NCI-H82 treated with DMSO at 0.1 percent for 48 hours (cell line): ENCODE results near the gene RBM39.

Experiments
- DNase-seq: peaks from one replicate; lab custom pipeline; 2025; ENCODE audit not compliant: unreplicated experiment; lab: John Stamatoyannopoulos, UW

Gene RBM39

GRCh38 chr20:35680452-35681183 lies 61.4 kb downstream of the RBM39 start:
- no peak for DNase-seq

DNA sequence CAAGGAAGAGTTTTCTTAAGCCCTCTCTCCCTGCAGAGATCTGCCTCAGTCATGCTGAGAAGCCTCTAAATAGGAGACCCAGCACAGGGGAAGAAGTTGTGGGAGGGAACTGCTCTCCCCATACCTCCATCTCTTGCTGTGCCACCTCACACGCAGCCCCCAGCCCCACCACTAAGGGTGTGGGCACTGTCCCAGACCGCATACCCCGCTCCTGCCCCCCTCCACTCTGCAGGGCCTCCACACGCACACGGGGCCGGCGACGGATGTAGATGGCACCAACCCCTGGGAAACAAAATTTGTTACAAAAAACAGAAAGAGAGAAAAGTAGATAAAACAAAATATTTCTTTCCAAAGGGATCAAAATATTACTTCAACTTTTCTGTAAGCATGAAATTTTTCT lies 67.1 kb downstream of the RBM39 start:
- DNase-seq, result no peak

DNA sequence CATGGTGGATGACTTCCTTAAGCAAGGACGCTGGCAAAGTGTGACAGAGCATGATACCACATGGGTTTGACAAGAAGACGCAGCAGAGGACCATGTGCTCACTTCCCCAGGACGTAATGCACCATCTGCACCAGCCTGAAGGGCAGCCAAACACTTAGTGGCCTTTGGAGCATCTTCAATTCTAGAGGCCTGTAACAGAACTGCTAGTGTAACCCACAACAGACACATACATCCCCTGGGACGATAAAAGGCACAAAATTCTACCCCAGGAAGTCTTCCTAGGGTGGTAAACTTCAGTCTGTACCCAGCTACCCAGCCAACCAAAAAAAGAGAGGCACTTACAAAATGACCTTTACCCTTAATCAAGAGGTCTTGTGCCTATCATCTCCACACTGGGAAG lies 68.2 kb downstream of the RBM39 start:
- no peak for DNase-seq

GRCh38 chr20:35669681-35670080 lies 72.4 kb downstream of the RBM39 start:
- no peak for DNase-seq

- no peak for DNase-seq
Observed at GRCh38 chr20:35669221-35669620, 72.8 kb downstream of the RBM39 start.

GRCh38 chr20:35665949-35666288 lies 76.1 kb downstream of the RBM39 start:
- no peak for DNase-seq

- DNase-seq, result peak; percentile 89
Observed at GRCh38 chr20:35664466-35665206, 77.4 kb downstream of the RBM39 start, which contains the start of the genes CPNE1 and RBM12. TSS of gene CPNE1 (minus strand) at chr20:35664900. CDS start at chr20:35632923, 31,977 bp downstream. TSS of gene RBM12 (minus strand) at chr20:35664900. CDS start at chr20:35655322, 9,578 bp downstream.

DNA sequence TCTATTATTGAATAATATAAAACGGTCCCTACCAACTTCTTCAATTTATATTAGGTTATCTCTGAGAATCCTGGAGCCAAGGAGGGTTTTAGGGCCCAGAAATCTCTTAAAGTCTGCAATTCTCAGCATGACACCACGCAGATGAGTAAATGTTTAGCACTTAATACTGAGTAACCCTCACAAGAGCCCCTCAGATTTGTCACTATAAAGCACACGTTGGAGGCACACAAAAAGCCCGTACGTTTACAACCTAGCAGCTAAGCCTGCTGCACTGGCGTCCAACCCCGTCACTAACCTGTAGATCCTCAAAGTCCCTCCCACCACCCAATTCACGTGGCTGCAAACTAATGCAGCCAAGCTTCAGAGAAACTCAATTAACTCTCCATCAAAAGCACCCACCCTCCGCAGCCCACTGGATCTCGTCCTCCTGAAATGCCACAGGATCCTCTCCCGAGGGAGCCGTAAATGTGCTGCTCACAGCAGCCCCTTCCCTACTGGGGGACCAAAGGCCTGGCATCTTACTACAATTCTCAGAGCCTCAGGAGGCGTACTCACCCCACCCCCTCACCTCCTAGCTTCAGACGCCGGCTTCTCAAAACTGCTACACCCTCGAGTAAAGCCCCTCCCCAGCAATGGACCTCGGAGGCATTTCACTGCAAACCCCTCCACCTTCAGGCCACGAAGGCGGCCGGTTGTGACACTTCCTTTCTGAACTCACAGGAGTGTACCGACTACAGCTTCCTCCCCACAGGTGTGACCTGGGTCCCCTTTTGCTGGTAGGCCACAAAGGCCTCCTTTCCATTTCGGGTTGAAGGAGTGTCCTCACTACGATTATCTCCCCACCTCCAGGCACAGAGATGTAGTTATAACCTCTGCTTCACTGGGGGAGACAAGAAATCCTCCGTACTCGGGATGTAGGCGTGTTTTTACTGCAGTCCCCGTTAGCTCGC lies 78.3 kb downstream of the RBM39 start:
- peak; percentile 55 for DNase-seq

DNA sequence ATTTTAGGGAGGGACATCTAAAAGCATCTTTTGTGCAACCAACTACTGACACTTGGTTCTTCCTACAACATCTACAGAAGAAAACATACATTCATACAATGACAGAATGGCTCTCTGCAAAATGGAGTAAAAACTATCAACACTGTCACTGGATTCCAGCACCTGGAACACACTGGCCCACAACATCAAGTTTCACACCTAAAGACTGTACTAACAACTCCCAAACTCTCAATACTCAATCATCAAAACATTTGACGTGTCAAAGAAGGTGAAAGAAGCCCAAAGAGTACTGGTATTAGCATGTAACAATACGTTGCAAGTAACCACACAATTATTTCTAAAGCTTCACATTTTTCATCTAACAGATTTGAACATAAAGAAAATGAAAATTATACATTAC lies 79.5 kb downstream of the RBM39 start:
- no peak for DNase-seq

DNA sequence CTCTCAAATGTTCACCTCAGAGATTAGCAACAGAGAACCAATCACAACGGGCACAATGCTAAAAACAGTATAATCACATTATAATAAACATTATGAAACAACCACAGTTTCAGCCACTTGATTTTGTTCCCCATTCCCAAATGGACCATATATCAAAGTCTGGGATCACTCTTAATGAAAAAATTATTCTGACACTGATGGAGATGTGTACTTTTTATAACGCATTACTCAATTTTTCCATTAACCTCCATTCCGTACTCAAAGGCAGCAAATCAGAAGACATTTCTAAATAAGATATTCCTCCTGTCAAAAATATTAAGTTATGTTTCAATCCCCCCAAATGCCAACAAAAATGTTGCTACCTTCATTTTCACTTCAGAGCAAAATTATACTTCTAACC lies 80.2 kb downstream of the RBM39 start:
- no peak for DNase-seq

GRCh38 chr20:35661053-35661452 lies 81.0 kb downstream of the RBM39 start:
- no peak for DNase-seq

DNA sequence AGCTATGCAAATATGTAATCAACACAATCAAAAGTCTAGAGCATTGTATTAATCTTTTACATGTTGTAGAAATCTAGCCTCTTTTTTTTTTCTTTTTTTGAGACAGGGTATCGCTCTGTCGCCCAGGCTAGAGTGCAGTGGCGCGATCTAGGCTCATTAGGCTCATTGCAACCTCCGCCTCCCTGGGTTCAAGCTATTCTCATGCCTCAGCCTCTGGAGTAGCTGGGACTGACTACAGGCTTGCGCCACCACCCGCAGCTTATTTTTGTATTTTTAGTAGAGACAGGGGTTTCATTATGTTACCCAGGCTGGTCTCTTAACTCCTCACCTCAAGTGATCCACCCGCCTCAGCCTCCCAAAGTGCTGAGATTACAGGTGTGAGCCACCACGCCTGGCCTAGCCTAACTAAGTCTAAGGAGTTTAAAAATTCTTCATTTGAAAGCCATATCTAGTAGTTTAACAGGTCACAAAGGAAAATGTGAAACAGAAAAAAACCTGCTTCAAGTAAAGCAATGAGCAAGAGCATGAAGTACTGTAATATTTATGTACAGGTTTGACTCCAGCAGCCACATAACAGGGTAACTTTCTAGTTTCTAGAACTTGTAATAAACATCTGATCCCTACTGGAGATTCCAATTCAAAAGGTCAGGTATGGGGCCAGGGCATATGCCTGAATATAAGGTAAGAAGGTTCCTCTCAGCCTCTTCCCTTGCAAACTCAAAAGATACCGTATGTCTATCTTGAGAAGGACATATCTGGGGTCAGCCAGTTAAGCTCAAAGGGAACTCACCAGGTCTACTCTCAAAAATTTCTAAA lies 81.7 kb downstream of the RBM39 start:
- no peak for DNase-seq

- no peak for DNase-seq
Observed at GRCh38 chr20:35657271-35657670, 84.8 kb downstream of the RBM39 start.

DNA sequence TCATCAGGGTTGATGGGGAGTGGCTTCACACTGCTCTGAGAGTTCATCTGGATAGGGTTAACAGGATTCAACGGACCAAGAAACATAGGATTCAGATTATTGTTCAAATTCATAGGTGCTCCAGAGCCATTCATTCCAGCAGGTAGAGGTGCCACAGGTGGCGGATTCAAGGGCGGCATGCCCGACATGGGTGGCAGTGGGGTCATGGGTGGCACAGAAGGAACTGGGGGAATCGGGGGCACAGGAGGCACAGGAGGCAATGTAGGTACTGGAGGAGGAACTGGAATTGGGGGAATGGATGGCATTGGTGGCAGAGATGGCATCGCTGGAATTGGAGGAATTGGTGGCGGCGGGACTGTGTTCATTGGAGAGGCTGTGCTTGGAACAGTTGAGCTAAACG lies 87.6 kb downstream of the RBM39 start:
- DNase-seq, result no peak

DNA sequence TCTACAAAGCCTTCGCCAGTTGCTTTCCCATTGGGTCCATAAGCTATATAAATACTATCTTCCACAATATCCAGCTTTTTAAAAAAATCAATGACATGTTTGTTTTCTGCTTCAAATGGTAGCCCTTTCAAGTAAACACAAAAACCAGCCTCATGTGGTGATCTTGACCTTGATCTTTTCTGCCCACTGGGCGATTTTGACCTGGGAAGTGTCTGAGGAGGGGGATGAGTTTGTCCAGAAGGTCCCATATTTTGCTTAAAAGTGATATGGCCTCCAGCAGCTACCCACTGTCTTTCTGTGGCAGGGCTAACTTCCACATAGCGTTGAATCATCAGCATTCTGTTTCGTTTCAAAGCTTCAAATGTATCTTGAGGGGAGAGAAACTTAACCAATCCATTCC lies 88.2 kb downstream of the RBM39 start:
- DNase-seq, result no peak
